B cell (primary cell): Measurements from ENCODE around the gene SPAG5.

Experiments
- CTCF ChIP-seq: fragments of 200-600 bp; IDR thresholded peaks from one replicate; pipeline ENCODE4 v1.8.0; 2022; ENCODE audit warnings: antibody characterized with exemption, mild to moderate bottlenecking
- EZH2 ChIP-seq: IDR thresholded peaks from 2 replicates; pipeline ENCODE4 v1.6.1; 2012; ENCODE audit warnings: borderline replicate concordance, low read depth, mild to moderate bottlenecking, moderate library complexity, low read length; ENCODE audit not compliant: insufficient read depth, poor library complexity, severe bottlenecking

GRCh38 chr17:28635506-28635905 lies 36.7 kb upstream of the SPAG5 start:
- no peak for TF ChIP-seq CTCF
- no peak for TF ChIP-seq EZH2
